Tibial artery (tissue), 4 donors: ENCODE results near the gene CROCC2.

ENCODE experiments used
- DNase-seq, 2 donors: peaks; one replicate each; pipeline ENCODE4 v3.0.0-alpha.2; 2019
- H3K27ac ChIP-seq, 2 donors: fragments of 200-600 bp; sonication (generic) in 1 of 2; 1 replicate in 1 of 2; 2 replicates in 1 of 2; pipeline ENCODE4 v1.5.1; 2018 to 2019; ENCODE audit warnings: mild to moderate bottlenecking in 1 of 2
- H3K27me3 ChIP-seq, 2 donors: fragments of 200-600 bp; sonication (generic) in 1 of 2; one replicate each; pipeline versions ENCODE4 v1.5.1 to v1.6.0; 2016 to 2019
- H3K36me3 ChIP-seq, 3 donors: fragments of 200-600 bp; sonication (generic) in 2 of 3; one replicate each; pipeline ENCODE4 v1.5.1; 2016 to 2019; ENCODE audit warnings: mild to moderate bottlenecking in 2 of 3
- H3K4me1 ChIP-seq, 4 donors: fragments of 200-600 bp; sonication (generic) in 2 of 4; 1 replicate in 3 of 4; 2 replicates in 1 of 4; pipeline ENCODE4 v1.5.1; 2016 to 2019
- H3K4me3 ChIP-seq, 2 donors: fragments of 200-600 bp; sonication (generic) in 1 of 2; 1 replicate in 1 of 2; 2 replicates in 1 of 2; pipeline ENCODE4 v1.5.1; 2018 to 2019; ENCODE audit warnings: mild to moderate bottlenecking in 2 of 2
- H3K9me3 ChIP-seq, 3 donors: fragments of 200-600 bp; sonication (generic) in 1 of 3; one replicate each; pipeline ENCODE4 v1.5.1; 2016 to 2019
- CTCF ChIP-seq, 2 experiments: fragments of 200-600 bp in 1 of 2; fragments of 450-650 bp in 1 of 2; IDR thresholded peaks; one replicate each; pipeline ENCODE4 v1.5.1; 2017 to 2019; ENCODE audit warnings: antibody characterized with exemption in 2 of 2, mild to moderate bottlenecking in 1 of 2, moderate library complexity in 1 of 2
- intact Hi-C: fragments of 100-400 bp; cut with DNase I; formaldehyde crosslinking; loops from one replicate; pipeline ENCODE4 v1.15.0; 2023; ENCODE audit warnings: low total_unique reads

Gene CROCC2

DNA sequence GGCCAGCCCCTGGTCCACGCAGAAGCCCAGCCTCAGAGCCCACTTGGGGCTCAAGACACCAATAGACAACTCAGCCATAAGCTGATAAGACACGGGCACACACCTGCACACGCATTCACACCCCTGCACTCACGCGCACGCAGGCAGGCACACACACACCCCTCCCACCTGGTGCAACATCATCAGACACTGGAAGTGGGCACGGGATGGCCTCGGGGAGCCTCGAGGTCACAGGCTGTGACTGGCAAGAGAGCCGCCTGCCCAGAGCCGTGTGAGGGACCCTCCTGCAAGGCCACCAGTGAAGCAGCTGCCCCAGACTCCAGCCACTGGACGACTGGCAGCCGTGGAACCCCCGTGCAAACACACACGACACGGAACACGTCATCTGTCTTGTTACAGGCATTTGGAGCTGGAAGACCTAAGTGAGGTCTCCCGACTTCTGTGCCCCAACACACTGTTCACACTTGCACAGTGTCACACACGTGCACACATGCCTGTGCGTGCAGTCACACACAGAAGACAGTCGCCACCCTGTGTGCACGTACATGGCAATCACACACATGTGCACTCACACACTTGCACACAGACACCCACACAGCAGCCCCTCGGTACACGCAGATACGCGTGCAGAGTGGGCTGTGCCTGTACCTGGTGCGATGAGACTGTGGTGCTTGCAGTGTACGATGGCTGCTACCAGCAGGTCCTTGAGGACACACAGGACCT is 11.1 kb upstream of the CROCC2 start:
- intact Hi-C loops: no loop called here
- Histone ChIP-seq H3K27me3 (peaks cover 0 to 53% of the 10 kb centered on the region in 2 donors), H3K4me1 (peaks cover 0 to 6% (median 0%) of the 10 kb centered on the region in 4 donors), H3K36me3 (no peaks in the 10 kb centered on the region), H3K27ac (no peak overlapping the region), H3K4me3 (no peak overlapping the region), H3K9me3 (no peaks in the 10 kb centered on the region)
- no peak for TF ChIP-seq CTCF (IDR thresholded peaks at IDR 0.05)
- no peak for DNase-seq

DNA sequence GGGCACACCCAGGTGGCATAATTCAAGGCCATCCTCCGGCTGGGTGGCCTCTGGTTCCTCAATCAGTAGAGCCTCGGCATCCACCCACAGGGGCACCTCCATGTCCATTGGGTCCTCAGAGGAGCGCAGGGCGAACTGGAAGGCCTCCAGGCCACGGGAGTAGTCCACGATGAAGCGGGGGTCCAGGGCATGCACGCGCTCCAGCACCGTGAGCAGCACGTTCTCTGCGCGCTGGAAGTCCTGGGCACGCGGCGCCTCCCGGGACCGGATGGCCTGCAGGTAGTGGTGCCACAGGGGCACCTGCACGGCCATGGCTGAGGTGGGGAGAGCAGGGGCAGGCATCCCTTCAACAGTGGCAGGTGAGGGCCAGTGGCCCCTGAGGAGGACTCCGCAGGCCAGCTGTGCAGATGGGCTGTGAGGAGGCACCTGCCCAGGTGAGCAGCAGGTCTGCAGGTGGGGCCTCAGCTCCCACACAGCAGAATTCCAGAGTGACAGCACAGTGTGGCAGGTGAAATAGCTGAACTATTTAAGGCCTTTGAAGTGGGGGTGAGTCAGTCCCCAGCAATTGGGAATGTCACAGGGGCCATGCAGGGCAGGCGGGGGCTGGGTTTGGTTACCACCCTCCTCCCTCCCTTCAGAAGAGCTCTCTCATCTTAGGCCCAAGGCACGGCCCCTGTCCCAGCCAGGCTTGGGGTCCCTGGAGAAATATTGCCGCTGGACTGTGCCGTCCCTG is 10.3 kb upstream of the CROCC2 start, which contains the start of gene MAB21L4:
MAB21L4 (minus strand) TSS at position 501 of the 733 bp plus-strand sequence; CDS start at position 342, 159 bp downstream.
- peaks cover 0 to 6% (median 0%) of the 10 kb centered on the region in 4 donors for H3K4me1 ChIP-seq
- DNase-seq: no peak
- no peaks in the 10 kb centered on the region for H3K36me3 ChIP-seq
- peaks cover 0 to under 1% (median 0%) of the 10 kb centered on the region in 3 donors for H3K9me3 ChIP-seq
- intact Hi-C loops: no loop called here
- peaks cover 0 to 52% of the 10 kb centered on the region in 2 donors for H3K27me3 ChIP-seq
- H3K4me3 ChIP-seq: no peak within 1 kb of the TSS
- H3K27ac ChIP-seq: no peak within 1 kb of the TSS
- no peak for TF ChIP-seq CTCF (IDR thresholded peaks at IDR 0.05)

DNA sequence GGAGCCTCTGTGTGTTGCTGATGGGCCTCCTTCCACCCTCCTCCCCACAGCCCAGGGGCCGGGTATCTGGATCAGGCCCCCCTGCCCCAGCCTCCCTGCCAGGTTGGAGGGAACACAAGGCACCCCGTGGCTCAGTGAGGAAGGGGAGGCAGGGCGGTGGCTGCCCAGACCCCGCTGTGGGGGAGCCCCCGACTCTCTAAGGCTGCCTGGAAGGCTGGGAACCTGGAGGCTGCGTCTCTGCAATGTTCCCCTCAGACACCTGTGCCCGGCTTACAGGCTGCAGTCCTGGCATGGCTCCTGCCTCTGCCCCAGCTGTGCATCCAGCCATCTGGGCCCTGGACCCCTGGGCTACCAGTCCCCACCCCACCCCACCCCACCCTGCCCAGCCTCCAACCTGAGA is 9.7 kb upstream of the CROCC2 start:
- Histone ChIP-seq H3K27me3 (peaks cover 0 to 52% of the 10 kb centered on the region in 2 donors), H3K27ac (no peak overlapping the region), H3K4me3 (no peak overlapping the region), H3K4me1 (peaks cover 0 to 6% (median 0%) of the 10 kb centered on the region in 4 donors), H3K36me3 (no peaks in the 10 kb centered on the region), H3K9me3 (peaks cover 0 to 4% (median 0%) of the 10 kb centered on the region in 3 donors)
- intact Hi-C loops: no loop called here
- DNase-seq: no peak
- TF ChIP-seq CTCF (IDR thresholded peaks at IDR 0.05): no peak

DNA sequence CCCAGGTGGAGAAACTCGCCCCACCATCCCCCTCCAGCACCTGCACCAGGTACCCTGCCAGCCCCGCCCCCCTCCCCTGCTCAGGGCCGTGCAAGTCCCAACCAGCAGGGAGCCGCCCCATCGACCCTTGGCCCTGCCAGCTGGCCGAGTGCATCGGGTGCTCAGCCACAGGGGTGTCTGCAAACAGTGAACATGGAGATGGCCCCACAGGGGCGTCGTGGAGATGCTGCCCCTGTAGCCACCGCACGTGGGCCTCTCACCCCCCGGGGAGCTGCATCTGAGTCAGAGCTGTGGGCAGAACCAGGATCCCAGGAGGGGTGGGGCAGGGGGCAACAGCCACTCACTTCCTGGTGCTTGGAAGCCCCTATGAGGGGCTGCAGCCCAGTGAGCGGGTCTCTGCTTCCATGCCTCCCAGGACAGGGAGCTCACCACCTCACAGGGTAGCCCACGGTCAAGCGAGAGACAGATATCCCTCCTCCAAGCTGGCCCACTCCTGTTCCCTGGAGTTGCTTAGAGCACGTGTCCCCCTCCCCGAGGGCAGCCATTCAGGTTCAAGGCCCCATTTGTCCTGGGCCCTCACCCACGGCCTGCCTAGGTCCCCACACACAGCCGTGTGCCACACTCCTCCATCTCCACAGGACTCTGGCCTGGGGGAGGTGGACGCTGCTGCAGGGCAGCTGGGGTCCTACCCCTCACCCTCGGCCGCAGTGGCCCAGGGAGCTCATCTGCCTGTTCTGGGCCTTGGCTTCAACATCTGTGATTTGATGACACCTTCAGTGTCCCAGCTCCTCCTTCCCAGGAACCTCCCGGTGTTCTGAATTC is 9.1 kb upstream of the CROCC2 start:
- Histone ChIP-seq H3K4me1 (peaks cover 0 to 6% (median 0%) of the 10 kb centered on the region in 4 donors), H3K27ac (no peak overlapping the region), H3K36me3 (no peaks in the 10 kb centered on the region), H3K27me3 (peaks cover 0 to 50% of the 10 kb centered on the region in 2 donors), H3K9me3 (peaks cover 0 to 4% (median 0%) of the 10 kb centered on the region in 3 donors), H3K4me3 (no peak overlapping the region)
- no peak for DNase-seq
- no peak for TF ChIP-seq CTCF (IDR thresholded peaks at IDR 0.05)
- intact Hi-C loops: no loop called here

DNA sequence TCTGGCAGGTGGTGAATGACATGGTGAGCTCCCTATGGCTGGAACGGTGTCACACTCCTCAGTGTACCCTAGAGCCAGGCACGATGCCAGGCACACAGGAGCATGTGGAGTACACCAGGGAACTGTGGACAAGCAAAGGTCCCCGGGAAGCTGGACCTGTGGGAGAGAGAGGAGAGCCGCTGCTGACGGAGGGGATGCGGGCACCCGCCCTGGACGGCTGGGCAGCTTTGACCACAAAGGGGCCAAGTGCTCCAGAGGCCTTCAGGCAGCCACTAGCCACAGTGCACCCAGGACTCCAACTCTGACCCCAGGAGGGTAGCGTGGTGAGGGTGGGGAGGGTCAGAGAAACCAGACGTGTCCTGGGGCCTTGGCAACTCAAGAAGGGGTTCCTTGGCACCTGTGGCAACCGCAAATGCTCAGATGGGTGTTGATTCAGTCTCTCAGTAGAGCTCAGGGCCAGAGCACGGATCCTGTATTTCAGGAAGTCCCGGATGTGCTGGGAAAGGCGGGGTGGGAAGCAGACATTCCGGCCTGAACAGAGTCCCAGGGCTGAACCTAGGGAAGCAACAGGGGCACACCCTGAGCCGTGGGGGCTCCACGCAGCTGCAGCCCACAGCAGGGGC is 7.9 kb upstream of the CROCC2 start:
- Histone ChIP-seq H3K4me3 (no peak overlapping the region), H3K36me3 (no peaks in the 10 kb centered on the region), H3K4me1 (peaks cover 0 to 3% (median 0%) of the 10 kb centered on the region in 4 donors), H3K27ac (no peak overlapping the region), H3K27me3 (peaks cover 0 to 49% of the 10 kb centered on the region in 2 donors), H3K9me3 (peaks cover 0 to 4% (median 0%) of the 10 kb centered on the region in 3 donors)
- intact Hi-C loops: no loop called here
- DNase-seq: no peak
- no peak for TF ChIP-seq CTCF (IDR thresholded peaks at IDR 0.05)
